Measurements from ENCODE around the gene DPEP3. TPM values are rescaled to one million over a fixed set of nuclear protein-coding genes. Genes with fewer than 3 reads are reported as not detected.

DPEP3 gene
- total and polyA plus RNA-seq, 8 donors, result not detected

DNA sequence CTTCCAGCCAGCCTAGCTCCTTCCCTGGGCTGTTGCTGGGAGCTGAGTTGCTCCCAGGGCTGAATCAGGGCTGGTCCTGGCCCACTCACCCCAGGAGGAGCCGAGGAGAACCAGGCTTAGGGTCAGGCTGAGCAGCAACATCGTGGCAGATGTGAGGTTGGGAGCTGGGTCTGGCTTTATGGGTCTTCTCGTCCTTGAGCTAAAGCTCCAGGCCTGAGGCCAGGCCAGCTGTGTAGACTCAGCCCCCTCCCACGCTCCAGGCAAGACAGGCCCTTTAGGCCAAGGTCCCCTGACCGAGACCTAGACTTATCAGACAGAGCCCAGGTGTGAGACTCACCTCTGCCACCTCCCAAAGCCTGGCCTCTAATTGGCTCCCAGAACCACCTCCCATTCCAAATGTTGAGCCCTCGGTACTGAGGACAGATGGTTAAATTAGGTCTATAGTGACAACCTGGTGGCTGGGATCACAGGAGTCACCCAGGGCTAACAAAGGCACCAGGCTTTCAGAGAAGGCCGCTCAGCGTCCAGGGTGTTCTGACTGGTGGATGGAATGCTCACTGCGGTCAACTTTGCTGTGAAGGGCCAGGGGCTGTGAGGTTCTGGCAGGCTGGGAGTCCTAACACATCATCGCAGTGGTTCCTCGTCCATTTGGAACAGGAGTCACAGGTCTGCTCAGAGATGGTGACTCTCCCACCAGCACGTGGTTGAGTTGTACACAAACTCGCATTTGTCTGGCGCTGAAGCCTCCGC lies 48.4 kb downstream of the DPEP3 start, which contains the start of gene CTRL:
TSS of gene CTRL (minus strand) at position 151 of the 750 bp plus-strand sequence. CDS start at position 141, 10 bp downstream.
- H3K9me3 ChIP-seq, result no peaks in the 10 kb centered on the region
- H3K27ac ChIP-seq, result no peak within 1 kb of the TSS
- intact Hi-C loops (cut with DNase I; ENCODE audit: low total_unique reads), result loop anchor here (10.0 kb wide), 1 partner anchor 107 kb away; no protein-coding TSS in a partner anchor
- H3K4me1 ChIP-seq, result peaks cover 16 to 24% (median 19%) of the 10 kb centered on the region in 4 donors
- TF ChIP-seq EP300 (IDR thresholded peaks at IDR 0.05) (no peak), POLR2AphosphoS5 (IDR thresholded peaks at IDR 0.05) (no peak), POLR2A (IDR thresholded peaks at IDR 0.05) (no peak)
- TF ChIP-seq, protein P1, sequence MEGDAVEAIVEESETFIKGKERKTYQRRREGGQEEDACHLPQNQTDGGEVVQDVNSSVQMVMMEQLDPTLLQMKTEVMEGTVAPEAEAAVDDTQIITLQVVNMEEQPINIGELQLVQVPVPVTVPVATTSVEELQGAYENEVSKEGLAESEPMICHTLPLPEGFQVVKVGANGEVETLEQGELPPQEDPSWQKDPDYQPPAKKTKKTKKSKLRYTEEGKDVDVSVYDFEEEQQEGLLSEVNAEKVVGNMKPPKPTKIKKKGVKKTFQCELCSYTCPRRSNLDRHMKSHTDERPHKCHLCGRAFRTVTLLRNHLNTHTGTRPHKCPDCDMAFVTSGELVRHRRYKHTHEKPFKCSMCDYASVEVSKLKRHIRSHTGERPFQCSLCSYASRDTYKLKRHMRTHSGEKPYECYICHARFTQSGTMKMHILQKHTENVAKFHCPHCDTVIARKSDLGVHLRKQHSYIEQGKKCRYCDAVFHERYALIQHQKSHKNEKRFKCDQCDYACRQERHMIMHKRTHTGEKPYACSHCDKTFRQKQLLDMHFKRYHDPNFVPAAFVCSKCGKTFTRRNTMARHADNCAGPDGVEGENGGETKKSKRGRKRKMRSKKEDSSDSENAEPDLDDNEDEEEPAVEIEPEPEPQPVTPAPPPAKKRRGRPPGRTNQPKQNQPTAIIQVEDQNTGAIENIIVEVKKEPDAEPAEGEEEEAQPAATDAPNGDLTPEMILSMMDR (IDR thresholded peaks at IDR 0.05), result no peak
- no peak within 1 kb of the TSS for H3K4me3 ChIP-seq
- 69 to 85% (median 76%) methylated on average over 12 to 15 of the region's 15 CpGs for WGBS, 5 donors
- DNase-seq, result no peak
- no peaks in the 10 kb centered on the region for H3K27me3 ChIP-seq
- H3K36me3 ChIP-seq, result peaks cover 15 to 79% (median 68%) of the 10 kb centered on the region in 4 donors

DNA sequence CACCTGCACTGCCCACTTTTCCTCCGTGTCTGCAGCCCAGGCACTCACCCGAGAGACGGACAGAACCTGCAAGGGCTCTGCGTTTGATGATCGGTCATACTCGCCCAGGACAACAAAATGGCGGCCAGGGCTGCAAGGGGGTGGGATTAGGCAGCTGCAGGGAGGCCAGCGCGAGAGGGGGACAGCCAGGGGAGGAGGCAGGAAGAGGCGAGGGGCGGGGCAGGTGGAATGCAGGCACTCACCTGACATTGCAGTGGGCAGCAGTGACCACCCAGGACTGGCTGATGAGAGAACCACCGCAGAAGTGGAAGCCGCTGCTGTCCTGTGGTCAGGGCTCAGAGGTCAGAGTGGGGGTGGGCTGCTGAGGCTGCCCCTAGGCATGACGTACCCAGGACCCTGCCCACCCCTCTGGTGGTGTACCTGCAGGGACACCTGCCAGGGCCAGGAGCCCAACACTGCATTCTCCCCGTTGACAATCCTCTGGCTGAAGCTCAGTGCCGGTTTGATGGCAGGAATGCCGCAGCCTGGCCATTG lies 49.6 kb downstream of the DPEP3 start:
- H3K4me3 ChIP-seq, result no peak overlapping the region
- no peaks in the 10 kb centered on the region for H3K9me3 ChIP-seq
- peaks cover 15 to 84% (median 68%) of the 10 kb centered on the region in 4 donors for H3K36me3 ChIP-seq
- H3K27me3 ChIP-seq, result no peaks in the 10 kb centered on the region
- TF ChIP-seq EP300 (IDR thresholded peaks at IDR 0.05) (no peak), POLR2A (IDR thresholded peaks at IDR 0.05) (no peak), POLR2AphosphoS5 (IDR thresholded peaks at IDR 0.05) (no peak)
- TF ChIP-seq, protein P1 (IDR thresholded peaks at IDR 0.05), result no peak
- 93 to 95% (median 94%) methylated on average over 15 to 17 of the region's 17 CpGs for WGBS, 5 donors
- DNase-seq, result no peak
- peaks cover 23 to 32% (median 25%) of the 10 kb centered on the region in 4 donors for H3K4me1 ChIP-seq
- intact Hi-C loops (cut with DNase I; ENCODE audit: low total_unique reads), result loop anchor here (10.0 kb wide), 1 partner anchor 106 kb away; no protein-coding TSS in a partner anchor
- H3K27ac ChIP-seq, result no peak overlapping the region

DNA sequence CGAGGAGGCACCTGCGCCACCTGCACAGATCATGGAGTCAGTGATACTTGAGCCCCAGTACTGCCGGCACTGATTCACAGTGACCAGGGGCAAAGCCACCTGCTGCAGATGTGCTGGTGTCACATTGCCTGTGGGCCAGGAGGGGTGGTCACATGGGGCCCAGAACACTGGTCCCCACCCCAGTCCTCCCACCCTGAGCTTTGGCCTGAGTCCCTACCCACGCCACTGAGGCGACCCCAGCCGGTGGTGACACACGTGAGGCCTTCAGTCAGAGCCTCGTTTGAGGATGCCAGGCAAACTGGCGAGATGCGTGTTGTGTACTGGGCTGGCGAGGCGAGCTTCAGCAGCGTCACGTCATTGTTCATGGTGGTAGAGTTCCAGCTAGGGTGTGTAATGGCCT lies 50.1 kb downstream of the DPEP3 start:
- no peak overlapping the region for H3K4me3 ChIP-seq
- WGBS, 5 donors, result 91 to 99% (median 94%) methylated on average over 11 to 14 of the region's 14 CpGs

DNA sequence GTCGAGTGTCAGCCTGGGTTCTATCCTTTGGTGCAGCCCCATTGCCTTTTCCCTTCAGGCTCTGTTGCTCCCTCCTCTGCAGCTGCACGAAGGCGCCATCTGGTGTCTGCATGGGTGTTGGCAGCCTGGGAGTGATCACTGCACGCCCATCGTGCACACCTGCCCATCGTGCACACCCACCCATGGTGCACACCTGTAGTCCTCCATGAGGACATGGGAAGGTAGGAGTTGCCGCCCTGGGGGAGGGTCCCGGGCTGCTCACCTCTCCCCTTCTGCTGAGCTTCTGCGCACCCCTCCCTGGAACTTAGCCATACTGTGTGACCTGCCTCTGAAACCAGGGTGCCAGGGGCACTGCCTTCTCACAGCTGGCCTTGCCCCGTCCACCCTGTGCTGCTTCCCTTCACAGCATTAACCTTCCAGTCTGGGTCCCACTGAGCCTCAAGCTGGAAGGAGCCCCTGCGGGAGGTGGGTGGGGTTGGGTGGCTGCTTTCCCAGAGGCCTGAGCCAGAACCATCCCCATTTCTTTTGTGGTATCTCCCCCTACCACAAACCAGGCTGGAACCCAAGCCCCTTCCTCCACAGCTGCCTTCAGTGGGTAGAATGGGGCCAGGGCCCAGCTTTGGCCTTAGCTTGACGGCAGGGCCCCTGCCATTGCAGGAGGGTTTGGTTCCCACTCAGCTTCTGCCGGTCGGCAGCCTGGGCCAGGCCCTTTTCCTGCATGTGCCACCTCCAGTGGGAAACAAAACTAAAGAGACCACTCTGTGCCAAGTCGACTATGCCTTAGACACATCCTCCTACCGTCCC lies 51.5 kb downstream of the DPEP3 start:
- TF ChIP-seq, protein P1 (IDR thresholded peaks at IDR 0.05), result peak in 5 of 7 experiments; percentile 71 to 90 (median 80)
- TF ChIP-seq EP300 (IDR thresholded peaks at IDR 0.05) (no peak), POLR2AphosphoS5 (IDR thresholded peaks at IDR 0.05) (peak in 1 of 3 donors; percentile 69), POLR2A (IDR thresholded peaks at IDR 0.05) (no peak)
- intact Hi-C loops (cut with DNase I; ENCODE audit: low total_unique reads), result loop anchor here (5.0 kb wide), 1 partner anchor 46 kb away; the partner anchor contains the start of gene NRN1L
- no peaks in the 10 kb centered on the region for H3K27me3 ChIP-seq
- no peak overlapping the region for H3K4me3 ChIP-seq
- H3K9me3 ChIP-seq, result no peaks in the 10 kb centered on the region
- DNase-seq, result peak; percentile 76 to 88
- WGBS, 5 donors, result 48 to 54% (median 50%) methylated on average over 11 to 16 of the region's 16 CpGs
- no peak overlapping the region for H3K27ac ChIP-seq
- peaks cover 12 to 80% (median 66%) of the 10 kb centered on the region in 4 donors for H3K36me3 ChIP-seq
- H3K4me1 ChIP-seq, result peaks cover 12 to 24% (median 14%) of the 10 kb centered on the region in 4 donors

More for the DNA sequence above, 50.1 kb downstream of the DPEP3 start:
- no peaks in the 10 kb centered on the region for H3K9me3 ChIP-seq
- TF ChIP-seq POLR2A (IDR thresholded peaks at IDR 0.05), result no peak
- intact Hi-C loops (cut with DNase I; ENCODE audit: low total_unique reads), result loop anchor here (10.0 kb wide), 1 partner anchor 105 kb away; no protein-coding TSS in a partner anchor
- no peaks in the 10 kb centered on the region for H3K27me3 ChIP-seq
- no peak for DNase-seq
- H3K27ac ChIP-seq, result no peak overlapping the region
- H3K4me1 ChIP-seq, result peaks cover 23 to 34% (median 24%) of the 10 kb centered on the region in 4 donors
- peaks cover 15 to 88% (median 68%) of the 10 kb centered on the region in 4 donors for H3K36me3 ChIP-seq

All from stomach (tissue), 9 donors.